ENCODE results near the gene ZNF81.
"Not testable (repeated sequence)": the region's sequence is repeated elsewhere in the genome, so short reads cannot be mapped to it uniquely, and the experiment has no call there.

Gene ZNF81

GRCh38 chrX:47844117-47844516 lies 7.4 kb downstream of the ZNF81 start:
- DNase-seq (ENCODE audit: low spot score): no peak

GRCh38 chrX:47846040-47846439 lies 9.3 kb downstream of the ZNF81 start:
- no peak for DNase-seq (ENCODE audit: low spot score)

- DNase-seq (ENCODE audit: low spot score): no peak
Measured at GRCh38 chrX:47849778-47850177, 13.1 kb downstream of the ZNF81 start.

GRCh38 chrX:47850389-47850788 lies 13.7 kb downstream of the ZNF81 start:
- DNase-seq (ENCODE audit: low spot score): not testable (repeated sequence)

- DNase-seq (ENCODE audit: low spot score): no peak
Measured at GRCh38 chrX:47850901-47851300, 14.2 kb downstream of the ZNF81 start.

GRCh38 chrX:47854474-47854873 lies 17.8 kb downstream of the ZNF81 start:
- no peak for DNase-seq (ENCODE audit: low spot score)

- no peak for DNase-seq (ENCODE audit: low spot score)
Measured at GRCh38 chrX:47859686-47860085, 23.0 kb downstream of the ZNF81 start.

GRCh38 chrX:47862680-47863079 lies 26.0 kb downstream of the ZNF81 start:
- DNase-seq (ENCODE audit: low spot score): no peak

- DNase-seq (ENCODE audit: low spot score): no peak
Measured at GRCh38 chrX:47863187-47863586, 26.5 kb downstream of the ZNF81 start.

- DNase-seq (ENCODE audit: low spot score): no peak
Measured at GRCh38 chrX:47864300-47864699, 27.6 kb downstream of the ZNF81 start.

GRCh38 chrX:47864785-47865184 lies 28.1 kb downstream of the ZNF81 start:
- no peak for DNase-seq (ENCODE audit: low spot score)

GRCh38 chrX:47873123-47873522 lies 36.4 kb downstream of the ZNF81 start:
- DNase-seq (ENCODE audit: low spot score): no peak

GRCh38 chrX:47877327-47877726 lies 40.6 kb downstream of the ZNF81 start:
- DNase-seq (ENCODE audit: low spot score): no peak

- no peak for DNase-seq (ENCODE audit: low spot score)
Measured at GRCh38 chrX:47878198-47878597, 41.5 kb downstream of the ZNF81 start.

- DNase-seq (ENCODE audit: low spot score): no peak
Measured at GRCh38 chrX:47879463-47879862, 42.8 kb downstream of the ZNF81 start.

- no peak for DNase-seq (ENCODE audit: low spot score)
Measured at GRCh38 chrX:47880927-47881326, 44.2 kb downstream of the ZNF81 start.

- DNase-seq (ENCODE audit: low spot score): no peak
Measured at GRCh38 chrX:47885501-47885900, 48.8 kb downstream of the ZNF81 start.

GRCh38 chrX:47898024-47898423 lies 61.3 kb downstream of the ZNF81 start:
- no peak for DNase-seq (ENCODE audit: low spot score)

- no peak for DNase-seq (ENCODE audit: low spot score)
Measured at GRCh38 chrX:47900833-47901232, 64.1 kb downstream of the ZNF81 start.

- DNase-seq (ENCODE audit: low spot score): no peak
Measured at GRCh38 chrX:47902161-47902560, 65.5 kb downstream of the ZNF81 start.

GRCh38 chrX:47915886-47916493 lies 79.3 kb downstream of the ZNF81 start:
- no peak for DNase-seq (ENCODE audit: low spot score)

- DNase-seq (ENCODE audit: low spot score): no peak
Measured at GRCh38 chrX:47918274-47918673, 81.6 kb downstream of the ZNF81 start.

- DNase-seq (ENCODE audit: low spot score): no peak
Measured at GRCh38 chrX:47927212-47927611, 90.5 kb downstream of the ZNF81 start.

GRCh38 chrX:47931970-47932369 lies 95.3 kb downstream of the ZNF81 start:
- not testable (repeated sequence) for DNase-seq (ENCODE audit: low spot score)

- DNase-seq (ENCODE audit: low spot score): no peak
Measured at GRCh38 chrX:47933946-47934345, 97.2 kb downstream of the ZNF81 start.
